Middle frontal gyrus (tissue), 1 donor: Measurements from ENCODE around the gene SLC9A7.

Experiments
- DNase-seq: peaks from one replicate; pipeline ENCODE4 v3.0.0-alpha.2; 2015; ENCODE audit warnings: low spot score; ENCODE audit errors: extremely low spot score

The SLC9A7 gene

DNA sequence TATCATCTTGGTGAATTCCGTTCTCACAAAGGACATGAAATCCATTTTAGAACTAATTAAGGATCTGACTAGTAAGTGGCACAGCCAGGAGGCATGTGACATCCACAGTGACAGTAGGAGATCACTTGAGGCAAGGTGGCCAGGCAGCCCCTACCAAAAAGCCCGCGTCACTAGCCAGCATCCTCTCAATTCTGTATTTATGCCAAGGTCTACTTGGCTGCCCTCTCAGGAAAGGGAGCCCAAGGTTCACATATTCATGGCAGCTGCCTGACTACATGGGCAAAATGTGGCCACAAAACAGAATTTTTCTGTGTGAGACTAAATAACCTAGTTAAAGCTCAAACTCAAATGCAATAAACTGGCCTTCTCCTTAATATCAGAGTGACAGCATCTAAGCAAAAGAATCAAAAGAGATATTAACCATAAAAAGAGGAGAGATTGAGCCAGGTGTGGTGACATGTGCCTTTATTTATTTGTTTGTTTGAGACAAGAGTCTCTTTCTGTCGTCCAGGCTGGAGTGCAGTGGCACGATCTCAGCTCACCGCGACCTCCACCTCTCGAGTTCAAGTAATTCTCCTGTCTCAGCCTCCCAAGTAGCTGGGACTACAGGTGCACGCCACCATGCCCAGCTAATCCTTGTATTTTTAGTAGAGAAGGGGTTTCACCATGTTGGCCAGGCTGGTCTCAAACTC lies 51.5 kb downstream of the SLC9A7 start:
- no peak for DNase-seq

DNA sequence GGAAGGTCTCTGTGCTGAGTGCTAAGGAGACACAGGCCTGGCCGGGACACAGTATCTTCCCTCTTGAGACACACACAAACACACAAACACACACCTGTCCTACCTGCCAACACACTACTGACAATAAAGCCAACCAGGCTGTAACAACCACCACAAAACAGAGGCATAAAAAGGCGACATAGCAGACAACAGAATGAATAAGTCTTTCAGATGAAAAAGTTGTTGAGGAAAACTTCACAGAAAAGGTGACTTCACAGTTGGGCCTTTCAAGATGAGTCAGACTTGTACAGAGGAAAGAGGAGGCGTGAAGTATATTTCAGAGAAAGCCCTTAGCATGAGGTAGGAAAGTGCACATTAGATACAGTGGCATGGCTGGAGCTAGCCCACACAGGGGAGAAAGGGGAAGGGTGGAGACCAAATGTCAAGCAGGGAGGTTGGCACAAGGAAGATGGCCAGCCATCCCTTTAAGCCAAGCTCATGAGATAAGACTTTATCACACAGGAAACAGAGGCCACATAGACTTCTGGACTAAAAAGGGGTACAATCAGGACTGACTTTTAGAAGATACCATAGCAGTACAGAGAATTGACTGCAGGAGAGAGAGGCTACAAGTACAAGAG lies 54.0 kb downstream of the SLC9A7 start:
- DNase-seq: no peak

- no peak for DNase-seq
Observed at GRCh38 chrX:46703980-46704379, 54.9 kb downstream of the SLC9A7 start.

DNA sequence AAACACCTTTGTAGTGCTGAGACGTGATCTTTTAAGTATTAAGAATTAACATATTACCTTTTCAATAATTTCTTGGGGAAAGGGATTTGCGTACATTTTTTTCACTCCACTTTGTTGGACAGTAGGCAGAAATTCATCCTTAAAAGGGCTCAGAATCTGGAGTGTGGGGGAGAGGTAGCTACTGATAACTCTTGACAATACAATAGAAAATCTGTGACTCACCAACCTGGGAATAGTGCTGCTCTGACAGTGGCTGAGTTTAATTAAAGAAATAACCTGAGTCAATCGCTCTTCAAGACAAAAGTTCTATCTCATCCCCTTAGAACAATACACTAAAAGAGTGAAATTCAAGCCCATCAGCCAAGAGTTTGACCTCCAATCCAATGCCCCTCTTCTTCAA lies 60.2 kb downstream of the SLC9A7 start:
- no peak for DNase-seq

DNA sequence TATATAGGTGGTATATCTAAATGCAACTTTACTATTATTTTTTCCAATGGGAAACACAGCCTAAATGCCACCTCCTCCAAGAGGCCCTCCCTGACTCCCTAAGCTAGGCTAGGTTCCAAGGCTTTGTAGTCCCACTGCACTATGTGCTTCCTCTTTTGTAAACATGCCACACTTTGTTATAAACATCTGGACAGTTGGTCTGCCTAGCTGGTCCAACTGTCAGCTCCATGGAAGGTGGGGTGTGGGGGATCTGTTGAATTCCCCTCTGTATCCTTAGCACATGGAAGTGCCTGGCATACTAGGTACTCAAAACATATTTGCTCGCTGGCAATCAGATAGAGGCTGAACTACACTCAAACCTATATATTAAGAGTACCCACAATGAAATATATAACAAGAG lies 63.4 kb downstream of the SLC9A7 start:
- DNase-seq: no peak

DNA sequence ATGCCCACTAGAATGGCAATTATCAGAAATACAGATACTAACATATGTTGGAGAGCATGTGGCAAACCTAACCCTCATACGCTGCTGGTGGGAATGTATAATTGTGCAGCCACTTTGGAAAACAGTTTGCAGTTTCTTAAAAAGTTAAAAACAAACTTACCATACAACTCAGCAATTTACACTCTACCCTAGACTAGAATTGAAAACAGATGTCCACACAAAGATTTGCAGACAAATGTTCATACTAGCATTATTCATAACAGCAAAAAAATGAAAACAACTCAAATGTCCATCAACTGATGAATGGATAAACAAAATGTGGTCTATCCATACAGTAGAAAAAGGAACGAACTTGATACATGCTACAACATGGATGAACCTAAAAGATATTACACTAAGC lies 64.4 kb downstream of the SLC9A7 start:
- DNase-seq: no peak

GRCh38 chrX:46693149-46693548 lies 65.8 kb downstream of the SLC9A7 start:
- no peak for DNase-seq

- DNase-seq: no peak
Observed at GRCh38 chrX:46690818-46691217, 68.1 kb downstream of the SLC9A7 start.

DNA sequence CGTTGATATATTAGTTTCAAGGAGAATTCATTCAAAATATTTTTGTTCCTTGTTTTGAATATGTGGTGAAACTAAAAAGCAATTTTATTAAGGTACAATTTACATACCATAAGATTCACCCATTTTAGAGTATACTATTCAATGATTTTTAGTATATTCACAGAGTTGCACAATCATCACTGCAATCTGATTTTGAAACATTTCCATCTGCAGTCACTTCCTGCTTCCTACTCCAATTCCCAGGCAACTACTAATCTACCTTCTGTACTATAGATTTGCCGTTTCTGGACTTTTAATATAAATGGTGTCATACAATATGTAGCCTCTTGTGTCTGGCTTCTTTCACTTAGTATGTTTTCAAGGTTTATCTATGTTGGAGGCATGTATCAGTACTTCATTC lies 71.3 kb downstream of the SLC9A7 start:
- DNase-seq: no peak

DNA sequence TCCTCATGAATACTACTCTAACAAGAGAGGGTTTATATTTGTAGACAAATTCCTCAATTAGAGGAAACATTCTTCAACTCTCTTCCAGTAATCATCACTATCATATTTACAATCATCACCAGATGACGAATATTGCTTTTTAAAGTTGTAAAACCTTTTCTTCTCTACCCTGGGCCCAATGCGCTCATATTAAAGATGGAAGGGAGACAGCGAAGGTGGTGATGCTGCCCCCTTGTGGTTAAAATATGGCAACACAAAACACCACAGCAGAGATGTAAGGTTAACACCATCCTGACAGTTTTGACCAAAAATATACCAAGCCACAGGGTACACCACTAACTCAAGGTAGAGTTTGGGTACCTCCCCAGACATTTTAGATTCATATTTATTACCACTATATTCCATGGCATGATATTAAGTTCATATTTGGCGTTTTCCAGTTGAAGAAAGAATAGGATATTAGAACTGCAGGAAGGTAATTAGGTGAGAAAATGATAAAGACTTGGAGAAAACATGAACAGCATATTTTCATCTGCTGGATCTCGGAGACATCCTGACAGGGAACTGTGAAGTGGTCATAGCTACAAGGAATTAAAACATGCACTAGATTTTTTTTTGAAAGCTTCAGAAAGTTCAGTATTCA lies 72.8 kb downstream of the SLC9A7 start:
- no peak for DNase-seq

- DNase-seq: no peak
Observed at GRCh38 chrX:46683048-46683447, 75.9 kb downstream of the SLC9A7 start.

DNA sequence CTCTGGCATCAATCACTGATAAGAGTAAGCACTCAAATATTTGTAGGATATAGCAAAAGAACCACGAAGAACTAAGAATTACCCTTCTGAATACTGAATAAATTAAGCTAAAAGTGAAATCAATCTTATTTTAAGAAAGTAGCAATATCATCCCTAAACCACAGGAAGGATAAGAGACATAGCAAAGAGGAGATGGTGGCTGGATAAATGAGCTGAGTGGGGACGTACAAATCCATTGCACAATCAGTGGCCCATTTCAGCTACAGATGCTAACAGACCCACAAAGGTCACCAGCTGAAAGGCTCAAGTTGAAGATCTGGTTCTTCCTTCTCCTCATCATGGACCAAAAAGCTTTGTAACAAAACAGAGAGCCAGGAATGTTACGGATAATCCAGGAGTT lies 77.1 kb downstream of the SLC9A7 start:
- DNase-seq: no peak

DNA sequence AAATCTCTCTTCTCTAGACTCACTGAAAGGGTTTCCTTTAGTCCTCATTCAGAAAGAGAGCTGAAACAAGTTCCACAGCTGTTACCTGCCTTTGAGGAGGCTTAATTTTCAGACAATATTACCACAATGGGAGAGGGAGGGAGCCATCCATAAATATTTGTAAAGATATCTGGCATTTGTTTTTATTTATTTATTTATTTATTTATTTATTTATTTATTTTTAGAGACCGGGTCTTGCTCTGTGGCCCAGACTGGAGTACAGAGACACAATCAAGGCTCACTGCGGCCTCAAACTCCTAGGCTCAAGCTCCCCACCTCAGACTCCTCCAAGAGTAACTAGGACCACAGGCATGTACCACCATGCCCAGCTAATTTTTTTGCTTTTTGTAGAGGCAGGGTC lies 80.7 kb downstream of the SLC9A7 start:
- no peak for DNase-seq

DNA sequence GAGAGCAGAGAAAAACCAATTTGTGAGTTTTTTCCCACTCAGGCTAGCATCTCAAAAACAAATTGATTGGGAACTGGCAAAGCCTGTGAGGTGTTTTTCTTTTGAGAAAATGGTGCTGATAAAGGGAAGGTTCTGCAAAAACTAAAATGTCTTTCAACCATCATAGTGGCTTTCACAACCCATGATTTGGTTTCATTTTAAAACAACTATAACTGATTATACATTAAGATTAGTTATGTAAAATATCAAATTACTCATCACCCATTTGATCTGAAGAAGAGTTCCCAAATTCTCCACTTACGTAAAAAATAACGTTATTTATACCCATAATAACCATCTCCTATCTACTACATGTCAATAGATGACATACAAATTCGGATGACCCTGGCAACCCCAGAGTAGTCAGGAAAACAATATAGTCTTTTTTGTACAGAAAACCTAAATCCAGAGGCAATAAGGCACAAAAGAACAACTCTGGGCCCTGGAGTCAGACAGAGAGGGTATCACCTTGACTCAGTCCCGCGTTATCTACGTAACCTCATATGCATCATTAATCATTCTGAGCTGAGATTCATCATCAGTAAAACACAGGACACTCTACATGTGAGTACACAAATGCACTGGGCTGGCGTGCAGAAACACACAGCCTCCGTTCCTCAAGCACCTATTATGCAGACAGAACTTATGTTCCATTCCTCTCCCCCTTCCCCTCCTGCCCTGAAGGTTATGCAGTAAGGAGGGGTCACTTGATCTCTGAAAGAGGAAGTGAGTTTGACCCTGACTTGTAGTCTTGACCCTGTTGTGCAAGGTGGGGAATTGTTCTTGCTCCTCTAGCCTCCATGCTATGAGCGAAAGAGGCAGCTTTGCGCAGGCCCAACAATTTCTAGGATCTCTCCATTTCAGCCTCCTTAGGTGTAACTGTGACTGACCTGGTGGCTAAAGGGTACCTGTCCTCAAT lies 82.2 kb downstream of the SLC9A7 start:
- no peak for DNase-seq

GRCh38 chrX:46673620-46674359 lies 85.1 kb downstream of the SLC9A7 start:
- DNase-seq: no peak

DNA sequence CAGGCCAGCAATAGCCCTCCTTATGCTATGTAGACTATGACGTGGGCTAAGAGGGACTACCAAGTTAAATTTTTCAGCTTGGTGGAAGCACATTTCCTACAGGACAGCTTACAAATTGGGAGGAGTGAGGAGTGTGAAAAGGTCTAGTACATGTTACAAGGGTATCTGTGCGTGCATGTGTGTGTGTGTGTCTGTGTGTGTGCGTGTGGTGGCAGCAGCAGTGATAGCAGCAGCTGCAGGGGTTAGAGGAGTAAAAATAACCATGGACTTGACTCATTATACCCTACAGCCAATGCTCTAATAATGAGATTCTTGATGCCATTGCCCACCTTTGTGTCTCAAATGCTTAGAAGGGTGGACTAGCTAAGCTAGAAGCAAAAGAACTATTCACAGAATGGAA lies 88.6 kb downstream of the SLC9A7 start:
- DNase-seq: no peak

GRCh38 chrX:46666831-46667230 lies 92.1 kb downstream of the SLC9A7 start:
- no peak for DNase-seq

DNA sequence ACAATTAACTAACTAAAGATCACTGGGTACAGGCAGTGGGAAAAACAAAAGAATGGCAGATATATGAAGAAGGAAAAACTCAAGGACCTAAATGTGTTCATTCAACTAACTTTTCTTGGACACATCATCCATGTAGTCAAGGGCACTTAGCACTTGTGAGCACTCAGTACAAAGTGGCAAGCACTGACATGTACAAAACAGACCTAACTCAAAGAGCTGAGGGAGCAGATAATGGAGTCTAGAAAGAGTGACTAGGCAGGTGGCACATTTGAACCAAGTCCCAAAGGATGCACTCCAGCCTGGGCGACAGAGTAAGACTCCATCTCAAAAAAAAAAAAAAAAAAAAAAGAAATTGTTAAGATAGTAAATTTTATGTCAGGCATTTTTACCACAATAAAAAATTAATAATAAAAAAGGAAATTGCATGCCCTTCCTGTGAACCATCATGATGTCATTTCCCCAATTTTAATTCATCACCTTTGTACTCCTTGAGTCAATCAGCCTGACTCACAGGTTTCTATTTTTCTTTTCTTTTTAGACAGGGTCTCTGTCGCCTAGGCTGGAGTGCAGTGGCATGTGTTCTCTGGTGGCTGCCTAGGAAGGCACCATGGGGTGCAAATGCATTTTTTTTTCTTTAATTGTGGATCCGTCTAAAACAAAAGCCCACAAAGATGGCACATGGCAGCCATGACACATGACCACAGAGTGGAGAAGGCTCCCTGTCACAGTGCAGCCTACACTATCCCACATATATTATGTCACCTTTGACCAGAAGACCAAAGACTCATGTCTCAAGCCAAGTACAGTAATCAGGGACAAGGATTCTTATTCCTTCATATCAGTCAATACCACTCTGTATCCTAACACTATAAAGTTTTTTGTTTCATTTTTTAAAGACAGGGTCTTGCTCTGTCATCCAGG lies 93.4 kb downstream of the SLC9A7 start:
- DNase-seq: no peak

DNA sequence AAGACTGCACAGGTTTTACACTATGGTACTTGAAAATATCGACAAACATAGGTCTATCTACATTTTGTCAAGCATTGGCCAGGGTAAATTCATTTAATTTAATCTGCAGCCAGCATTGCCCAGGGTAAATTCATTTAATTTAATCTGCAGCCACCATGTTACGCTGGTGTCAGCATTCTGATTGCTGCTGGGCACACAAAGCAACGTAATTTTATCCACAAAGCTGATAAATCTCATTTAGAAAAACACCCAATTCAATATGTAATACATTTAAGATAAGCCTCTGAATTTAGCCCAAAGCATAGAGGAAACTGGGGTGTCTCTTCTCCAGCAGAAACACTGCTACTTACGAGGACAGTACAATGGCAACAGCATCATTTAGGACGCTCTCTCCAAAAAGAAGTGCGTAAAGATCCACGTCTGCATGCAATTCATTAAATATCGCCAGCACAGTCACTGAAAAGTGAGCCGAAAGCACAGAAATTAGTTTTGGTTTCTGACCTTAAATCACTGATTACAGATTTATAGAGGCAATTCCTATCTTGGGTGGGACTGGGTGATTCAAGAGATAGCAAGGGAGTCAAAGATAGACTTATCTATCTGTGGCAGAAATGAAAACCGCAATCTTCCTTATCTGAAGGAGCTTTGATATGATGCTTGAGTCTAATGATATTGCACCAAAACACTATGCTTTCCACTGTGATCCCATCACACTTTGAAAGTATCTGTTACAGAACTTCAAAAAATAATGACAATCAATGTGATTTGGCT lies 96.5 kb downstream of the SLC9A7 start:
- no peak for DNase-seq
